Activated CD4-positive, alpha-beta memory T cell treated with anti-CD3 and anti-CD28 coated beads, Interleukin-2, amount 10 ng/mL, durations not matched to agents 7 days and 5 days (primary cell): Measurements from ENCODE around the gene FOXN1. TPM values are rescaled to one million over a fixed set of nuclear protein-coding genes. Genes with fewer than 3 reads are reported as not detected.

ENCODE experiments used
- CTCF ChIA-PET: fragments of 350-600 bp; sonication (Branson Sonifier 250); formaldehyde crosslinking; loops from one replicate; lab custom pipeline; 2021; ENCODE audit warnings: antibody characterized with exemption, inconsistent platforms; lab: Charles Lee
- POLR2A ChIA-PET: fragments of 350-600 bp; sonication (Branson Sonifier 250); formaldehyde crosslinking; loops from one replicate; lab custom pipeline; 2021; ENCODE audit warnings: antibody characterized with exemption; lab: Charles Lee
- DNase-seq: peaks from one replicate; pipeline ENCODE4 v3.0.0-alpha.2; 2020
- H3K27ac Mint-ChIP-seq: one replicate; pipeline ENCODE4 v1.8.0; 2021; ENCODE audit warnings: mild to moderate bottlenecking, mixed read lengths
- H3K27me3 Mint-ChIP-seq: one replicate; pipeline ENCODE4 v1.8.0; 2021; ENCODE audit warnings: mixed read lengths
- H3K36me3 Mint-ChIP-seq: one replicate; pipeline ENCODE4 v1.8.0; 2021; ENCODE audit warnings: low read depth, mixed read lengths
- H3K4me1 Mint-ChIP-seq: one replicate; pipeline ENCODE4 v1.8.0; 2021; ENCODE audit warnings: mixed read lengths
- H3K4me3 Mint-ChIP-seq: one replicate; pipeline ENCODE4 v1.8.0; 2021; ENCODE audit warnings: mild to moderate bottlenecking, mixed read lengths
- H3K9me3 Mint-ChIP-seq: one replicate; pipeline ENCODE4 v1.8.0; 2021; ENCODE audit warnings: mixed read lengths
- total RNA-seq, 2 experiments: library from RNA; stranded (reverse); gene quantifications; one replicate each; pipeline ENCODE4 v1.2.3, GENCODE V29; 2021

FOXN1 gene
- total RNA-seq, 2 experiments from 2014 or later = not detected

DNA sequence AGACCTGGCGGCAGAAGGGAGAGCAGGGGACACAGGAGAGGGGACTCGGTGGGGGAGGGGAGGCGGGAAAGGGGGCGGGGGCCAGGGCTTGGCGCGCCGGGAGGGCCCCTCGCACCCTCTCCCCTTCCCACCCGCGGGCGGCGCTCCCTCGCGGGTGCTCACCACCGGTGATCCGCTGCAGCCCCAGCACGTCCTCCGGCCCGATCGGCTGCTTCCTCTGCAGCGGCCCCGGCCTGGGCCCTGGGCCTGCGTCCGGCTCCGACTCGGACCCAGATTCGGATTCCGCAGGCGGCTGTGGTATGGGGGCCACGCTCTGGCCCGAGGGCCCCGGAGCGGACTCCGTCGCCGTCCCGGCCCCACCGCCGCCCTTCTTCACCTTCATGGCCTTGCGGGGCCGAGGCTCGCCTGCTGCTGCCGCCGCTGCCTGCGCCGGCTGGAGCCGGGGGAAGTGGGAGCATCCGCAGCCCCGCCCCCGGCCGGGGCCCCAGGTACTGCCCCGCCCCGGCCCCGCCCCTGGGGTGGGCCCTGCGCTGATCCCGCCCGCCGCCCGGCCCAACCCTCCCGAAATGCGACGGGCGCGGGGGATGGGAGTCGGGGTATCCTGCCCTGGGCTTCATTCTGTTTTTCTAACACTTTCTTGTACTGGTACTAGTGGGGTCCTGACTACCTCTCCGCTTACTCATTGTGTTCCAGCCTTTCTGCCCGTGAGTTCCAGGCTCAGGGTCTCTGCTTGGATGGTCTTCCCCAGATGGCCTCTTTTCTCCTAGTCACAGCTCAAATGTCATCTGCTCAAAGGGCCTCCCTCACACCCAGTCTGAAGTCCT, 46.2 kb downstream of the FOXN1 start, which contains the start of gene UNC119:
UNC119 (minus strand) TSS at position 449 of the 824 bp plus-strand sequence; CDS start at position 382, 67 bp downstream.
- CTCF ChIA-PET = interaction anchor here (0.9 to 4.2 kb wide), 3 partner anchors 7 to 19 kb away, joined by 3 to 23 read pairs (median 17); partner anchors contain the start of gene PIGS
- Mint-ChIP-seq H3K9me3 (no peaks in the 10 kb centered on the region), H3K36me3 (peaks cover 47% of the 10 kb centered on the region), H3K27ac (peak within 1 kb of the TSS; percentile 58), H3K4me1 (peaks cover 46% of the 10 kb centered on the region), H3K27me3 (no peaks in the 10 kb centered on the region), H3K4me3 (peak within 1 kb of the TSS; percentile 80)
- peak; percentile 84 for DNase-seq
- POLR2A ChIA-PET = interaction anchor here (0.9 to 6.2 kb wide), 5 partner anchors 19 to 95 kb away, joined by 3 to 64 read pairs (median 4); partner anchors contain the start of genes ALDOC, PIGS and SPAG5

DNA sequence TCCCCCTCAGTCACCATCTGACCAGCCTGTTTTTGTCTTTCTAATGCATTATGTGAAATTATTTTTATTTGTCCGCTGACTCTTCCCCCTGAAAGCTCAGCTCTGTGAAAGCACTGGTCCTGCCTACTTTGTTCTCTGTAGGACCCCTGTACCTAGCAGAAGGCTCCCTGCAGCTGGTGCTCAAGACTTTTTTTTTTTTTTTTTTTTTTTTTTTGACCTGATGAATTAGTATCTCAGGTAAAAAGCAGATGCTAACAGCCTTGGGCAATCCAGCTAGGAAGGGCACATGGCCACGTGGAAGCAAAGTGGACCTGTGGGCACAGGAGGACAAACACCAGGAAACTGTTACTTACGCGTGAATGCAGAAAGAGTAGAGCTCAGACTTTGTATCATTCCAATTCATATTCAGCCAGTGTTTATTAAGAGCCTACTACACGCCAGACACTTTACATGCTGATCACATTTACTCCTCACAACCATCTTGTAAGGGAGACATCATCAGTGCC, 46.9 kb downstream of the FOXN1 start:
- H3K4me1 Mint-ChIP-seq = peaks cover 45% of the 10 kb centered on the region
- H3K9me3 Mint-ChIP-seq = no peaks in the 10 kb centered on the region
- no peak for DNase-seq
- H3K27ac Mint-ChIP-seq = no peak overlapping the region
- peaks cover 52% of the 10 kb centered on the region for H3K36me3 Mint-ChIP-seq
- POLR2A ChIA-PET = interaction anchor here (0.7 to 1.4 kb wide), 3 partner anchors 24 to 398 kb away, joined by 3 to 4 read pairs (median 3); partner anchors contain the start of genes ALDOC and PHF12
- CTCF ChIA-PET = interaction anchor here (0.9 kb wide), 1 partner anchor 8 kb away, joined by 3 read pairs; no protein-coding TSS in a partner anchor
- H3K4me3 Mint-ChIP-seq = peak overlapping the region; percentile 80
- no peaks in the 10 kb centered on the region for H3K27me3 Mint-ChIP-seq

DNA sequence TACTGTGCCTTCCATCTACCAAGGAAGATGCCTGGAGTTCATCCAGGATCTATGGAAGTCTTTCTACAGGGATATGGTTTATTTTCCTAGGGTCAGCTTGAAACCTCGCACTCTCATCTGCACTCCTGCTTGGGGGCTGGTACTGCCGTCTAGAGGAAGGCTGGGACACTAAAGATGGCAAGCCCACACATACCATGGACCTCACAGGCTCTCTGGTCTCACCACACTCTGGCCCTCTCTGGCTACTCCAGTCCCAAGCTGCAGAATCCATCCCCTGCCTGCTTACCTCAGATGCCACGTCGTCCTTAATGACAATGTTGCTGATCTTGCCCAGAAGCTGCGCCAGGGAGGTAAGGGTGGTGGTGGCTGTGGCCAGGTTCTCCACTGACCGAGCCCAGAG, 48.4 kb downstream of the FOXN1 start:
- H3K4me3 Mint-ChIP-seq = no peak overlapping the region
- peaks cover 63% of the 10 kb centered on the region for H3K36me3 Mint-ChIP-seq
- ChIA-PET POLR2A (interaction anchor here (1.1 to 2.0 kb wide), 2 partner anchors 17 to 23 kb away, joined by 3 to 6 read pairs; partner anchors contain the start of gene PIGS), CTCF (interaction anchor here (1.5 kb wide), 1 partner anchor 138 kb away, joined by 3 read pairs; no protein-coding TSS in a partner anchor)
- H3K27me3 Mint-ChIP-seq = no peaks in the 10 kb centered on the region
- H3K9me3 Mint-ChIP-seq = no peaks in the 10 kb centered on the region
- DNase-seq = no peak
- peaks cover 36% of the 10 kb centered on the region for H3K4me1 Mint-ChIP-seq
- peak overlapping the region; percentile 27 for H3K27ac Mint-ChIP-seq

DNA sequence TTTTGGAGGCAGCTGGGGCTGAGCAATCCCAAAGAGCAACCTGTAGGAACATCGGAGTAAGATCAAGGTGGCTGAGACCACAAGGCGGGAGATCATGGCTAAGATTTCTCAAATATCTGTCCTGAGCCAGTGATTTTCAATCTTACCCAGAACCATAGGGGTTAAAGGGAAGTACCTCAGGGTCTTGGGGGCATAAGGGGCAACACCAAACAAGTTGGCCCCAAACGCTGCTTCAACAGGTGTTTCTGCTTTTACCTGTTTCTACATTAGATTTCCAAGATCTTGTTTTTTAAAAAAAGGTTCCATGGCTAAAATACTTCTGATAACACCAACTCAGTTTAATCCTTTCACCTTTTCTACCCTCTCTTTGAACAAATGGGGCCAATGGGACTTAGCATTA, 48.9 kb downstream of the FOXN1 start:
- no peak for DNase-seq
- Mint-ChIP-seq H3K27me3 (no peaks in the 10 kb centered on the region), H3K27ac (no peak overlapping the region), H3K4me1 (peaks cover 31% of the 10 kb centered on the region), H3K9me3 (no peaks in the 10 kb centered on the region), H3K36me3 (peaks cover 68% of the 10 kb centered on the region), H3K4me3 (no peak overlapping the region)
- POLR2A ChIA-PET = interaction anchor here (1.1 to 2.0 kb wide), 2 partner anchors 16 to 22 kb away, joined by 3 to 6 read pairs; partner anchors contain the start of gene PIGS
- CTCF ChIA-PET = interaction anchor here (1.5 kb wide), 1 partner anchor 139 kb away, joined by 3 read pairs; no protein-coding TSS in a partner anchor

DNA sequence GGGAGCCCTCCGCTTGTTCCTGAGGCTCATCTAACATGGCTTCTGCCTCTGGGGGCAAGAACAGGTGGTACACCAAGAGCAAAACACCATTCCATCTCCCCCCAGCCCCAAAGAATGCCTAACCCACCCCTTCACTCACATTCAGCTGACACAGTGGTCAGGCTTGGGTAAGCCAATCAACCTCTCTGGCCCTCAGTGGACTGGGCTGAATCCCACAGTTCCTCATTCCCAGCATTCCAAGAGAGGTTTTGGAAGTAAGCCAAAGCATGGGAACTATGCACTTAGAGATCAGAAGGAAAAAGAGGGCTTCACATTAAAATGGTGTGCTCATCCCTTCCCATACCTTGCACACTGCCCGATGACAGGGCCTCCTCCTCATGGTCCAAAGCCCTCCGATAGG, 57.3 kb downstream of the FOXN1 start:
- no peak overlapping the region for H3K4me3 Mint-ChIP-seq
- H3K27me3 Mint-ChIP-seq = no peaks in the 10 kb centered on the region
- no peak overlapping the region for H3K27ac Mint-ChIP-seq
- peaks cover 20% of the 10 kb centered on the region for H3K4me1 Mint-ChIP-seq
- DNase-seq = no peak
- ChIA-PET CTCF (no interaction called here), POLR2A (interaction anchor here (0.6 kb wide), 1 partner anchor 38 kb away, joined by 3 read pairs; no protein-coding TSS in a partner anchor)
- peaks cover 59% of the 10 kb centered on the region for H3K36me3 Mint-ChIP-seq
- H3K9me3 Mint-ChIP-seq = no peaks in the 10 kb centered on the region

DNA sequence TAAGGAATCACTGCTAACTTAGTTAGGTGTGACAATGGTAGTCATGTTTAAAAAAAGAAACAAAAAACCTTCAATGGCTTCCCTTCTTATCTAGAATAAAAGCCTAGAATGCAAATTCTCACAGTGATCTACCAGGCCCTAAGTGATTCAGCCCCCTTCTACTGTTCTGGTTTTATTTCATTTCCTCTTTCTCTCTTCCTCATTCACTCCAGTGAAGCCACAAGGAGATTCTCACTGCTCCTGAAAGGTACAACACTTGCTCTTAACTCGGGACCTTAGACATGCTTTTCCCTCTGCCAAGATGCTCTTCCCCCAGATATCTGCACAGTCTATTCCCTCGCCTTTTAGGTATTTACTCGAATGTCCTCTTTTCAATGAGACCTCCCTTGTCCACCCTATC, 61.5 kb downstream of the FOXN1 start:
- CTCF ChIA-PET = no interaction called here
- Mint-ChIP-seq H3K27ac (peak overlapping the region; percentile 27), H3K4me3 (no peak overlapping the region), H3K4me1 (peaks cover 42% of the 10 kb centered on the region), H3K9me3 (no peaks in the 10 kb centered on the region), H3K27me3 (no peaks in the 10 kb centered on the region), H3K36me3 (peaks cover 47% of the 10 kb centered on the region)
- DNase-seq = no peak
- POLR2A ChIA-PET = no interaction called here

DNA sequence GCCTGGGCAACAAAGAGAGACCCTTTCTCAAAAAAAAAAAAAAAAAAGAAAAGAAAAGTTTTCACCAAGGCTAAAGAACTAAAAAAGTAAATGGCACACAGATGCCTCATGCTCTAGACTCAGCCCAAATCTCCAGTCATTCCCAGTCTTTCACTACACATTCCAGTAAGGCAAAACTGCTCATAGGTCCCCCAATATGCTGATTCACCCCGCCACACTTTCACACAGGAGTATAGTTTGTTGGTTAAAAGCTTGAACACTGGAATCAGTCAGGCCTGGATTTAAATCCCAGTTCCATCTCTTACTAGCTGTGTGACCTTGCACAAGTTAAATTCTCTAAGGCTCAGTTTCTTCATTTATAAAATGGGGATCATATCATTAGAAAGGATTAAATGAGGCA, 63.3 kb downstream of the FOXN1 start:
- peaks cover 54% of the 10 kb centered on the region for H3K36me3 Mint-ChIP-seq
- no peak for DNase-seq
- H3K4me1 Mint-ChIP-seq = peaks cover 52% of the 10 kb centered on the region
- ChIA-PET CTCF (interaction anchor here (0.7 kb wide), 2 partner anchors 181 to 714 kb away, joined by 3 to 4 read pairs; no protein-coding TSS in a partner anchor), POLR2A (interaction anchor here (1.0 to 5.2 kb wide), 5 partner anchors 14 to 42 kb away, joined by 3 to 64 read pairs (median 4); partner anchors contain the start of gene SPAG5)
- H3K27ac Mint-ChIP-seq = no peak overlapping the region
- H3K4me3 Mint-ChIP-seq = peak overlapping the region; percentile 96
- no peaks in the 10 kb centered on the region for H3K27me3 Mint-ChIP-seq
- H3K9me3 Mint-ChIP-seq = no peaks in the 10 kb centered on the region

DNA sequence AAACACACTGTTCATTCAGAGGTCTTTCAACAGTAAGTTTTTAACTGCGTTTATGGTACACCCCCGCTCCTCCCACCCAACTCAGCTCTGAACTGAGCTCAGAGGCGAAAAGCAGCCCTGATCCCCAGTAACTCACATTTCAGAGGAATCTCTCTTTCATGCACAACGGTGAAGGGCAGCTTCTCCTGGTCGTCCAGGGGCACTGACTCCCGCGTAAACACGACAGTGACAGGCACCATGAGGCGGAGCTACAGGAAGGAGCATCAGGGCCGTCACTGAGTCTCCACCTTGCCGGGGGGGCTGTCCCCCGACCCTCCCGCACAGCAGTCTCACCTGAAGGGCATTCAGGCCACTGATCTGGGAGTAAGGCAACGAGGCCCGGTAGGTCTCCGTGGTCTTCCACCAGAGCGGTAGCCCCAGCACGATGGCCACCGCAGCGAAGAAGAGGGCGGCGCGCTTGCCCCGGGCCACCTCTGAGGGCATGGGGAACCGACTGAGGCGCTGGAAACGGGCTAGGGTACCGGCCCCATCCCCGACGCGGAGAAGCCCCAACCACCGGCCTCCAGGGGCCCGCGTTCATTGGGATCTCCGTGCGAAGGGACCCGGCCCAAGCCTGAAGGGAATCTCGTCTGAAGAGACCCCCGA, 64.7 kb downstream of the FOXN1 start:
- Mint-ChIP-seq H3K4me3 (peak overlapping the region; percentile 96), H3K4me1 (peaks cover 54% of the 10 kb centered on the region), H3K27me3 (no peaks in the 10 kb centered on the region), H3K9me3 (no peaks in the 10 kb centered on the region), H3K27ac (peak overlapping the region; percentile 84), H3K36me3 (peaks cover 56% of the 10 kb centered on the region)
- ChIA-PET CTCF (interaction anchor here (0.7 to 3.4 kb wide), 12 partner anchors 9 to 179 kb away, joined by 3 to 23 read pairs (median 4); partner anchors contain the start of gene TLCD1), POLR2A (interaction anchor here (0.5 to 5.2 kb wide), 25 partner anchors 8 to 720 kb away, joined by 3 to 64 read pairs (median 6); partner anchors contain the start of genes BLTP2, IFT20, PROCA1 and RPL23A)
- DNase-seq = peak; percentile 59

DNA sequence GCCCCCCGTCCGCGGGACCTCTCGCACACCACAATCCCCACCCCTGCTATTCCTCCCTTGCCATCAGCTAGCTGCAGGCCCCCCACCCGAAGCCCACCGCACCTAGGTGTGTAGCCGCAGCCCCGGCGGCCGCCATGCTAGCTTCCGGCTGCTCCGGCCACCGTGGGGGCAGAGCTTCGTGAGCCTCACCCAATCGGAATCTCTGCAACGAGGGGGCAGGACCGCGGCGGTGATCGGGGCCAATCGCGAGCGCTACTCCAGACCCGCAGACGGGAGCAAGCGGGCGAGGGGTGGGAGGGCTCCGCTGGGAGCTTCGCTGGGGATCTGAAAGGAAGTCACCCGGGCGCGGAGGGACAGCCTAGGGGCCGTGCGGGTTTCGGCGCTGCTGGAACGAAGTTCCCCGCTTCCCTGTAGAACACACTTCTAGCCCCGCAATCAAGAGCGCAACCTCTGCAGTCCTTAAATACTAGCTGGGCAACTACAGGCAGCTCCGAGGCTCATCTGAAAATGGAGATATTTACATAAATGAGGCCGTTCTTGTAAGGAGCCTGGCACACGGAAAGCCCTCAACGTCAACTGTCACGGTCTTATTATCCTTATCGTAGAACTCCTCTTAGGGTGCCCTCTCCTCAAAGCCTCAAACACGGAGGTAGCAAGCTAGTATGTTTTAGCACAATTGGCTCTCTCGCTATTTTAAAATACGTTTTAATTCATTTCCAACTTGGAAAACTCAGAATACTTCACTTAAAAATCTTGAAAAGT, 65.4 kb downstream of the FOXN1 start, which contains the start of gene PIGS:
PIGS (minus strand) TSS at position 164 of the 762 bp plus-strand sequence; CDS start at position 136, 28 bp downstream.
- peaks cover 61% of the 10 kb centered on the region for H3K4me1 Mint-ChIP-seq
- peaks cover 62% of the 10 kb centered on the region for H3K36me3 Mint-ChIP-seq
- ChIA-PET CTCF (interaction anchor here (0.7 to 3.4 kb wide), 12 partner anchors 10 to 179 kb away, joined by 3 to 23 read pairs (median 4); partner anchors contain the start of gene TLCD1), POLR2A (interaction anchor here (0.5 to 5.2 kb wide), 28 partner anchors 9 to 719 kb away, joined by 3 to 64 read pairs (median 5); partner anchors contain the start of genes BLTP2, IFT20, PHF12 and POLDIP2)
- no peaks in the 10 kb centered on the region for H3K9me3 Mint-ChIP-seq
- peak; percentile 94 for DNase-seq
- peak within 1 kb of the TSS; percentile 96 for H3K4me3 Mint-ChIP-seq
- peak within 1 kb of the TSS; percentile 84 for H3K27ac Mint-ChIP-seq
- H3K27me3 Mint-ChIP-seq = no peaks in the 10 kb centered on the region

DNA sequence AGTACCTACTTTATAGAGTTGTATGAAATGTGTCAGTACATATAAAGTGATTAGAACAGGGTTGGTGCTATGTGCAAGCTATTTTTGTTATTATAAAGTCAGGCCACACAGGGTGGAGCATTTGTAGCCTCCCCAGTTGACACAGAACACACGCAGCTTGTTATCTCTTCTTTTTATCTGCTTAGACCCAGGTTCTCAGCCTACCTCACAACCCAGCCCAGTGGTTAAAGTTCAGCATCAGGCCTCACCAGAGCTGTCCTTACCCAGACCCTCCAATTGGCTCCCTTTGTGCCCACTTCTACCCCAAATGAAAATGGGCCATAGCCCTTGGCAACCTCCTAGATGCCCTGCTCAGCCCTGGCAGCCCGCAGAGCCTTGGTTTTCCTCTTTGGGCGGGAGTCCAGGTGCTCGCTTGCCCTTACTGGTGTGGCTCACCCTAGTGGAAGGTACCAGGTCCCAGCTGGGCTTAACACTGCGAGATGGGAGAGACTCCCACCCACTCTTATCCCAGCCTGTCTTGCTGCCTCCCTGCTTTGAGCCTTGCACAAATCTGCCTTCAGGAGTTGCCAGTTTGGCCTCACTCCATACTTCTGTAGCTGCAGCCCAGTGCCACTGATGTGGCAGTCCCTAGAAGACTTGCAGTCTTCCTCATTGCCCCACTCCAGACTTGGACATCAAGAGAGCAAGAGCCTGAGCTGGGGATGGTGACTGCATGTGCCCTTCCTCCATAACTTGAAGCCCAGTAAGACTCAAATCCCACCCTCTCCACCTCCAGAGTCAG, 66.3 kb downstream of the FOXN1 start:
- Mint-ChIP-seq H3K4me1 (peaks cover 63% of the 10 kb centered on the region), H3K27me3 (no peaks in the 10 kb centered on the region), H3K9me3 (no peaks in the 10 kb centered on the region), H3K4me3 (peak overlapping the region; percentile 96), H3K36me3 (peaks cover 65% of the 10 kb centered on the region), H3K27ac (peak overlapping the region; percentile 84)
- no peak for DNase-seq
- ChIA-PET POLR2A (interaction anchor here (1.0 to 5.2 kb wide), 22 partner anchors 9 to 718 kb away, joined by 3 to 64 read pairs (median 6); partner anchors contain the start of genes BLTP2, PHF12, POLDIP2 and PROCA1), CTCF (interaction anchor here (1.3 to 3.4 kb wide), 4 partner anchors 14 to 155 kb away, joined by 3 to 23 read pairs (median 9); partner anchors contain the start of gene TLCD1)
